ENCODE results near the gene FHAD1.

Gene FHAD1

GRCh38 chr1:15320267-15320666 is 73.2 kb downstream of the FHAD1 start:
- no peak for TF ChIP-seq REST (IDR thresholded peaks at IDR 0.05; ENCODE audit: insufficient read depth in 1 of 2, low read depth in 2 of 2, low read length in 2 of 2)

GRCh38 chr1:15321601-15322000 is 74.6 kb downstream of the FHAD1 start:
- no peak for TF ChIP-seq REST (IDR thresholded peaks at IDR 0.05; ENCODE audit: insufficient read depth in 1 of 2, low read depth in 2 of 2, low read length in 2 of 2)
- TF ChIP-seq POLR2AphosphoS5 (IDR thresholded peaks at IDR 0.05; ENCODE audit: low read depth, low read length): no peak
- no peak for TF ChIP-seq SIN3A (IDR thresholded peaks at IDR 0.05; ENCODE audit: borderline replicate concordance, insufficient read depth, low read length)
- no peak for TF ChIP-seq TAF1 (IDR thresholded peaks at IDR 0.05; ENCODE audit: borderline replicate concordance, insufficient read depth, low read length)
- no peak for TF ChIP-seq FOXP2 (optimal IDR thresholded peaks at IDR 0.05; ENCODE audit: borderline replicate concordance, extremely low read depth, extremely low read length, insufficient read depth)

- TF ChIP-seq REST (IDR thresholded peaks at IDR 0.05; ENCODE audit: insufficient read depth in 1 of 2, low read depth in 2 of 2, low read length in 2 of 2): no peak
- TF ChIP-seq POLR2AphosphoS5 (IDR thresholded peaks at IDR 0.05; ENCODE audit: low read depth, low read length): no peak
- TF ChIP-seq TAF1 (IDR thresholded peaks at IDR 0.05; ENCODE audit: borderline replicate concordance, insufficient read depth, low read length): no peak
- no peak for TF ChIP-seq SIN3A (IDR thresholded peaks at IDR 0.05; ENCODE audit: borderline replicate concordance, insufficient read depth, low read length)
- TF ChIP-seq FOXP2 (optimal IDR thresholded peaks at IDR 0.05; ENCODE audit: borderline replicate concordance, extremely low read depth, extremely low read length, insufficient read depth): no peak
Measured at GRCh38 chr1:15322648-15323350, 75.8 kb downstream of the FHAD1 start.

- TF ChIP-seq REST (IDR thresholded peaks at IDR 0.05; ENCODE audit: insufficient read depth in 1 of 2, low read depth in 2 of 2, low read length in 2 of 2) (no peak), TAF1 (IDR thresholded peaks at IDR 0.05; ENCODE audit: borderline replicate concordance, insufficient read depth, low read length) (no peak), POLR2AphosphoS5 (IDR thresholded peaks at IDR 0.05; ENCODE audit: low read depth, low read length) (no peak), FOXP2 (optimal IDR thresholded peaks at IDR 0.05; ENCODE audit: borderline replicate concordance, extremely low read depth, extremely low read length, insufficient read depth) (no peak), SIN3A (IDR thresholded peaks at IDR 0.05; ENCODE audit: borderline replicate concordance, insufficient read depth, low read length) (no peak)
Measured at GRCh38 chr1:15323351-15323988, 76.4 kb downstream of the FHAD1 start.
